Panc1 (cell line): Measurements from ENCODE around the gene RPS18. TPM values are rescaled to one million over a fixed set of nuclear protein-coding genes. Genes with fewer than 3 reads are reported as not detected.

Experiments used
- ATAC-seq: fragments of 200-7000 bp; cut with Tn5 transposase; 2 replicates; pipeline ENCODE4 v1.9.1; 2020; ENCODE audit warnings: mild to moderate bottlenecking, moderate library complexity
- BruUV-seq: library from RNA; stranded (reverse); fragments of 400-500 nt; replicated peaks from 2 replicates; lab custom pipeline; 2021; lab: Mats Ljungman, UMichigan
- CTCF ChIA-PET: fragments of 300-600 bp; sonication (Branson Sonifier 250); formaldehyde crosslinking; loops from one replicate; lab custom pipeline; 2022; ENCODE audit warnings: antibody characterized with exemption; lab: Charles Lee
- POLR2A ChIA-PET: fragments of 300-600 bp; sonication (Branson Sonifier 250); formaldehyde crosslinking; loops from one replicate; lab custom pipeline; 2022; ENCODE audit warnings: antibody characterized with exemption; lab: Charles Lee
- DNase-seq: peaks from one replicate; pipeline ENCODE4 v3.0.0-alpha.2; 2010; ENCODE audit warnings: low read depth, low spot score
- H3K27ac ChIP-seq: 2 replicates; pipeline ENCODE4 v1.5.1; 2011; ENCODE audit warnings: mild to moderate bottlenecking, low read length, inconsistent platforms
- H3K27me3 ChIP-seq: fragments of 200-500 bp; sonication (Bioruptor generic); 2 replicates; pipeline ENCODE4 v1.6.0; 2014; ENCODE audit warnings: low read length, inconsistent platforms; ENCODE audit not compliant: control insufficient read depth, insufficient read depth
- H3K36me3 ChIP-seq: fragments of 200-500 bp; sonication (Bioruptor generic); 2 replicates; pipeline ENCODE4 v1.5.1; 2014; ENCODE audit warnings: inconsistent platforms, mild to moderate bottlenecking, low read length, moderate library complexity; ENCODE audit not compliant: control insufficient read depth, insufficient read depth
- H3K4me1 ChIP-seq: 2 replicates; pipeline ENCODE4 v1.5.1; 2011; ENCODE audit warnings: inconsistent platforms, mild to moderate bottlenecking, low read length, moderate library complexity; ENCODE audit not compliant: control insufficient read depth, insufficient read depth
- H3K4me3 ChIP-seq, 2 experiments: 2 replicates each; pipeline ENCODE4 v1.5.1; 2011 to 2012; ENCODE audit warnings: low read depth in 2 of 2, low read length in 2 of 2, mild to moderate bottlenecking in 2 of 2, inconsistent platforms in 1 of 2, moderate library complexity in 1 of 2
- H3K9me3 ChIP-seq: fragments of 200-500 bp; sonication (Bioruptor generic); 2 replicates; pipeline ENCODE4 v1.5.1; 2014; ENCODE audit warnings: low read depth, mild to moderate bottlenecking, inconsistent platforms, low read length, moderate library complexity; ENCODE audit not compliant: control insufficient read depth, insufficient read depth
- CTCF ChIP-seq: fragments of 450-650 bp; IDR thresholded peaks from 2 replicates; pipeline ENCODE4 v1.5.1; 2017; ENCODE audit warnings: mild to moderate bottlenecking
- POLR2AphosphoS5 ChIP-seq: IDR thresholded peaks from 2 replicates; pipeline ENCODE4 v1.6.1; 2012; ENCODE audit warnings: mild to moderate bottlenecking, low read depth, low read length, moderate library complexity
- REST ChIP-seq, 2 experiments: IDR thresholded peaks; 2 replicates each; pipeline ENCODE4 v1.6.1; 2011 to 2012; ENCODE audit warnings: low read depth in 2 of 2, control low read depth in 1 of 2, low read length in 1 of 2, mild to moderate bottlenecking in 1 of 2, moderate library complexity in 1 of 2; ENCODE audit not compliant: insufficient read depth in 1 of 2
- SIN3A ChIP-seq: IDR thresholded peaks from 2 replicates; pipeline ENCODE4 v1.6.1; 2012; ENCODE audit warnings: low read depth, mild to moderate bottlenecking, low read length, moderate library complexity, borderline replicate concordance; ENCODE audit not compliant: insufficient read depth
- TCF7L2 ChIP-seq: IDR thresholded peaks from 2 replicates; pipeline ENCODE4 v1.6.1; 2011; ENCODE audit warnings: mild to moderate bottlenecking, low read depth, low read length, inconsistent platforms
- in situ Hi-C: cut with HindIII; loops from 2 replicates; pipeline ENCODE4 v1.10.0; 2016; ENCODE audit warnings: low sequenced_read_pairs, low pct_unique_long_range_greater_than_20kb
- intact Hi-C: fragments of 100-400 bp; cut with micrococcal nuclease; formaldehyde crosslinking; loops from one replicate; pipeline ENCODE4 v1.10.0; 2022; ENCODE audit not compliant: unreplicated experiment
- total RNA-seq: library from RNA; stranded (reverse); gene quantifications from one replicate; pipeline ENCODE4 v1.2.1, GENCODE V29; 2021; ENCODE audit not compliant: unreplicated experiment

RPS18 gene
- total RNA-seq, 1 experiment from 2014 or later: 1,987 TPM

GRCh38 chr6:33312361-33313104, 40.7 kb downstream of the RPS18 start:
- TF ChIP-seq POLR2AphosphoS5: no peak; the same call in 1 of the 2 replicates
- no peak for TF ChIP-seq REST (IDR thresholded peaks at IDR 0.05; ENCODE audit: insufficient read depth in 1 of 2, low read depth in 2 of 2, low read length in 1 of 2)
- TF ChIP-seq CTCF: no peak
- no peak for TF ChIP-seq SIN3A
- no peak for TF ChIP-seq TCF7L2
- ChIA-PET POLR2A (interaction anchor here (0.6 to 1.1 kb wide), 3 partner anchors 15 to 1342 kb away, joined by 5 to 10 read pairs (median 5); no protein-coding TSS in a partner anchor), CTCF (interaction anchor here (0.7 to 1.1 kb wide), 2 partner anchors 62 to 78 kb away, joined by 3 read pairs; no protein-coding TSS in a partner anchor)
- Histone ChIP-seq H3K4me3 (peak overlapping the region; percentile 91 to 92), H3K27ac (peak overlapping the region; percentile 99), H3K4me1 (peaks cover 26% of the 10 kb centered on the region), H3K36me3 (no peaks in the 10 kb centered on the region; the same call in none of the 2 replicates), H3K9me3 (no peaks in the 10 kb centered on the region), H3K27me3 (no peaks in the 10 kb centered on the region)
- in situ Hi-C loops (no loop called here), intact Hi-C loops (no loop called here)
- peak; percentile 46 for ATAC-seq
- DNase-seq: no peak
- BruUV-seq: no TSS peak

GRCh38 chr6:33313105-33313708, 41.3 kb downstream of the RPS18 start:
- POLR2A ChIA-PET: interaction anchor here (0.6 to 1.1 kb wide), 2 partner anchors 37 to 1343 kb away, joined by 5 to 10 read pairs; no protein-coding TSS in a partner anchor

More at GRCh38 chr6:33313105-33313708, 41.3 kb downstream of the RPS18 start:
- H3K4me1 ChIP-seq: peaks cover 26% of the 10 kb centered on the region
- CTCF ChIA-PET: no interaction called here
- intact Hi-C loops: no loop called here
- DNase-seq (no peak), ATAC-seq (no peak)
- no peaks in the 10 kb centered on the region; the same call in none of the 2 replicates for H3K36me3 ChIP-seq
- no peaks in the 10 kb centered on the region for H3K9me3 ChIP-seq
- peak overlapping the region; percentile 91 to 92 for H3K4me3 ChIP-seq
- TF ChIP-seq CTCF (no peak), TCF7L2 (no peak), SIN3A (no peak)
- H3K27me3 ChIP-seq: no peaks in the 10 kb centered on the region
- in situ Hi-C loops: no loop called here
- peak overlapping the region; percentile 99 for H3K27ac ChIP-seq
- BruUV-seq: no TSS peak
